Ishikawa (cell line): ENCODE data around the gene TRAF4.

Experiments
- CEBPB ChIP-seq: IDR thresholded peaks from 2 replicates; pipeline ENCODE4 v1.6.1; 2012
- CREB1 ChIP-seq: IDR thresholded peaks from 2 replicates; pipeline ENCODE4 v1.6.1; 2012; ENCODE audit warnings: low read depth
- EGR1 ChIP-seq: IDR thresholded peaks from 2 replicates; pipeline ENCODE4 v1.6.1; 2012
- EP300 ChIP-seq: IDR thresholded peaks from 2 replicates; pipeline ENCODE4 v1.6.1; 2012; ENCODE audit warnings: borderline replicate concordance
- FOXM1 ChIP-seq: IDR thresholded peaks from 2 replicates; pipeline ENCODE4 v1.6.1; 2012; ENCODE audit warnings: low read depth, borderline replicate concordance
- MAX ChIP-seq: IDR thresholded peaks from 2 replicates; pipeline ENCODE4 v1.6.1; 2012
- NFIC ChIP-seq: IDR thresholded peaks from 2 replicates; pipeline ENCODE4 v1.6.1; 2012
- RAD21 ChIP-seq: IDR thresholded peaks from 2 replicates; pipeline ENCODE4 v1.6.1; 2012; ENCODE audit warnings: low read depth
- REST ChIP-seq: IDR thresholded peaks from 2 replicates; pipeline ENCODE4 v1.6.1; 2012; ENCODE audit warnings: low read depth, mild to moderate bottlenecking
- TAF1 ChIP-seq: IDR thresholded peaks from 2 replicates; pipeline ENCODE4 v1.6.1; 2012; ENCODE audit warnings: low read depth, mild to moderate bottlenecking
- TCF12 ChIP-seq: IDR thresholded peaks from 2 replicates; pipeline ENCODE4 v1.6.1; 2012; ENCODE audit warnings: low read depth
- TEAD4 ChIP-seq: IDR thresholded peaks from 2 replicates; pipeline ENCODE4 v1.6.1; 2012
- USF1 ChIP-seq: IDR thresholded peaks from 2 replicates; pipeline ENCODE4 v1.6.1; 2012
- YY1 ChIP-seq: IDR thresholded peaks from 2 replicates; pipeline ENCODE4 v1.6.1; 2012; ENCODE audit warnings: low read depth
- ZBTB7A ChIP-seq: IDR thresholded peaks from 2 replicates; pipeline ENCODE4 v1.6.1; 2012; ENCODE audit warnings: low read depth

TRAF4 gene

GRCh38 chr17:28738680-28739384, 5.0 kb upstream of the TRAF4 start:
- TF ChIP-seq CREB1 = no peak
- no peak for TF ChIP-seq EGR1
- TF ChIP-seq MAX = no peak
- TF ChIP-seq NFIC = no peak
- no peak for TF ChIP-seq RAD21

GRCh38 chr17:28740406-28741357, 3.1 kb upstream of the TRAF4 start:
- TF ChIP-seq EP300 (no peak), YY1 (no peak), RAD21 (no peak), EGR1 (no peak), USF1 (no peak), TEAD4 (no peak), REST (no peak), TCF12 (no peak), FOXM1 (no peak)

GRCh38 chr17:28741358-28742349, 2.2 kb upstream of the TRAF4 start:
- TF ChIP-seq EP300 (no peak), FOXM1 (no peak), MAX (no peak), REST (no peak), RAD21 (no peak), EGR1 (no peak), YY1 (no peak), CREB1 (no peak), TAF1 (no peak), TEAD4 (no peak), USF1 (no peak), CEBPB (no peak), ZBTB7A (no peak), TCF12 (no peak), NFIC (no peak)

- TF ChIP-seq CREB1 (peak; percentile 90), FOXM1 (no peak), USF1 (no peak), CEBPB (no peak), TEAD4 (peak; percentile 69), TCF12 (no peak), RAD21 (no peak), REST (no peak), TAF1 (no peak), EGR1 (no peak), MAX (peak; percentile 88; the same call in 1 of the 2 replicates), NFIC (no peak), EP300 (no peak), YY1 (peak; percentile 73), ZBTB7A (peak; percentile 86)
Observed at GRCh38 chr17:28744104-28744971, 527 bp downstream of the TRAF4 start.
